GOT3 (cell line): ENCODE measurements around the gene C13orf46.

Experiments used
- DNase-seq: peaks from one replicate; lab custom pipeline; 2025; ENCODE audit warnings: mixed read lengths; lab: John Stamatoyannopoulos, UW

The C13orf46 gene

DNA sequence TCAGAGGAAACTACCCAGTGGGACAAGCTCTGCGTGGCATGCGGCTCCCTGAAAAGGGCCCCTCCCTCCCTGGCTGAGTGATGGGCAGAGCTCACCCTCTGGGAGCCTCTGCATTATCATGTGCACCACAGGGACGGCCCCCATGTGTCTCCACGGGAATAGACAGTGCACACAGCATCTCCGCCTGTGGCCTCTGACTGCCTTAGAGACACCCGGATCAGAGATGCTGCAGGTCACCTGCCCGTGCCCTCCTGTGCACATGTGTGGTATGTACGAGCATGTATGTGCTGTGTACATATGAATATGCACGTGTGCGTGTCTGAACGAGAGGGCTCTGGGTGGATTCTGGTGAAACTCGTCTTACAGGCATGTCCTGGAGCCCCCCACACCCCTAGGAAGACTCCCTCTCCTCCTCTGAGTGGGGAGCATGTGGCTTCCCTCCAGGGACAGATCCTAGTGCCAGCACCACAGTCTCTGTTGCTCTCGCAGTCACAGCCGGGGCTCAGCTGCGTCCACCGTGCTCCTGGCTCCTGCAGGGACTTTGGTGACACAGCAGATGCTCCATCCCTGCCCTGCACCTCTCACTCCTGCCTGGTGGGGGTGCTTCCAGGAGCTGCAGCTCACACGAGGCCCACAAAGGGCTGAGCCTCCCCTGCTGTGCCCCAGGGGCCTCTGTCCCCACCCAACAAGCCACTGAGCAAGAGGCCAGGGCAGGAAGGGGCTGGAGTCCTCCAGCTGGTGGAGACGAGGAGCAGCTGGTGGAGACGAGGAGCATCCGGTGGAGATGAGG, 19.6 kb downstream of the C13orf46 start:
- DNase-seq: no peak

DNA sequence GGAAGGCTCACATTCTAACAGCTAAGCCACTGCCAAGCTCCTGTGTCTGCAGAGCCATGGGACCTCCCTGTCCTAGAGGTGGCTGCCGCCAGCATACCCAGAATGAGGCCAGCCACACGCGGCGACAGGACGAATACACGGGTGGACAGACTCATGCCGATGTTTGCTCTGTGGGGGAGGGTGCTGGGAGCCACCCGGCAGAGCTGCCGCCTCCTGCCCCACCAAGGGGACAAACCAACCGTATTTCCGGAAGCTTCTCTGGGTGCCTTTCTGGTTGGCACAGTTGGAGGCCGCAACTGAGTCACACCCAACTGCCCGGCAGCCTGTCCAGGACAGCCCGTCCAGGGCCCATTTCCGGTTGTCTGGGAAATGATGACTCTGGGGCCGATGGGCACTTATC, 20.3 kb downstream of the C13orf46 start:
- no peak for DNase-seq

DNA sequence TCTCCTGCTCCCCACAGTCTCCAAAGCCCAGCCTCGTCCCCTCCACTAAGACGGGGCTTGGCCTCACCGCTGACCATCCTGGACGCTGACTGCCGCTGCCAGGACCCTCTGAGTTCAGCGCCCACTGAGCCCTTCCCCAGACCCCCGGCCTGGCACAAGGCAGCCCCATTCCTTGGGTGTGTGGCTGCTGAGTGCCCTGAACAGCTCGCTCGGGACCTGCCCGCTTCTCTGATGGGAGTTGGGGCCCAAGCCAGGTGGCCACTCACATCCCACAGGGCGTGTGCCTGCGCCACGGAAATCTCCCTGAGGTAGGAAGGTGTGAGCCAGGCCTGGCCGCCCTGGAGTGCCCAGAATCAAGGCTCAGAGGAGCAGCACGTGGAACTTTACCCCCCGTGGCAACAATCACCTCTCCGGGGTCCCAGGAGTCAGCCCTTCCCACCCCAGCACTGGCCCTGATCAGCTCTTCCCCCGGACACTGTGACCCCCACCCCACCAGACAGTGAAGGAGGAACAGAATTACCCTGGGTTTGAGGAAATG, 20.8 kb downstream of the C13orf46 start:
- no peak for DNase-seq

DNA sequence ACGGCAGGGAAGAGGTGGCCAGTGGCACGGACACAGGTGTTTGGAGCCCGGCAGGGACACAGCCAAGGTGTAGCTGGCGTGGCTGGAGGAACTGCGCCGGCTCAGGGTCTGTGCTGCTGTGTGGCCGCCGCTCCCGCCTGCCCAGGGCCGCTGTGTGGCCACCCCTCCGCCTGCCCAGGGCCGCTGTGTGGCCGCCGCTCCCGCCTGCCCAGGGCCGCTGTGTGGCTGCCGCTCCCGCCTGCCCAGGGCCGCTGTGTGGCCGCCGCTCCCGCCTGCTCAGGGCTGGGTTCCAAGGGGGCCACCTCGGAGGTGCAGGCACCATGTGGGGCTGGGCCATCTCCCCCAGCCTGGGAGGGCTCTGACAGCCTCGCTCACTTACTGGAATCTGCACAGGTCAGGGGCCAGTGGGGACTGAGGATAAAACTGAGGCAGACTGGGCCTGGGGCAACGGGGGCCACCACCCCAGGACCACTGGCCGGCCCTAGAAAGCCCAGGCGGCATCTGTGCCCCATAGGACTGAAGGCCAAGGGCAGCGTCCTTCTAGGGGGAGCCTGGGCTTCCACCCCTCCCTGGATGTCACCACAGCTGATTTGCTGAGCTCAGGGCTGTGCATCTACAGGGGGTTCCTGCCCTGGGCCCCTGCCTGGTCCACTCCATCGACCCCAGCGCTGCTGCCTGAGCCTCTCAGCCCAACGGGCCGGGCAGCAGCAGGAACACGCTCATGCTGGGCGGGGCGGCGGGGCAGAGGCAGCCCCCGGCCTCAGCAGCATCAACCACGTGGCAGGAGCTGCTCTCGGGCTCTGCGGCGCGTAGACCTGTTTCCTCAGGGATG, 21.5 kb downstream of the C13orf46 start:
- DNase-seq: no peak

DNA sequence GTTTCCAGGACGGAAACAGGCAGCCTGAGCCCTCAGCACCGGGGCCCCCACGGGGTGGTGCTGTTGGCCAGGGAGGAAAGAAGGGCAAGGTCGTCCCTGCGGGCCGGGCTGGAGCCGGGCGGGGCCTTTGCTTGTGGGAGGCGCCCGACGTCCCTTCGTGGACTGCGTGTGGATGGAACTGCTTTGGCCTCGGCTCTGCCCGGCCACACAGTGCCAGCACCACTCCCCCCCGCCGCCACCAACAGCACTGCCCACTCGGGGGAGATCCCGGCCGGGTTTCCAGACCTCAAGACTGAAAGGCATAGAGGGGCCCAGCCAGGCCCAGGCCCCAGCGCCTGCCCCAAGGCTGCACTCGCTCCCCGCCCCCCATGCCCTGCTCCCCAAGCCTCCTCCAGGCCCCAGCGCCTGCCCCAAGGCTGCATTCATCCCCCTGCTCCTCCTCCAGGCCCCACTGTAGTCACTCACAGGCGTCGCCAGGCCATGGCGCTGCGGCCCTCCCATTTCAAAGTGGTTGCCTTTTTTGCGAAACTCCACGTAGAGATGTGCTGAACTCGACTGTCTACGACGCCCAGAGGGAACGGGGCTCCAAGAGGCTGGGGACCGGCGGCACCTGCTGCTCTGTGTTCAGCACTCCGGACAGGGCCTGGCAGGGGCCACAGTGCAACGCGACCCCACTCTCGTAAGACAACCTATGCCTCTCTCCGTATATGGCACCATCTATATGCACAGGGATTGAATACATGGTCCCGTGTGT, 22.5 kb downstream of the C13orf46 start:
- DNase-seq: no peak

DNA sequence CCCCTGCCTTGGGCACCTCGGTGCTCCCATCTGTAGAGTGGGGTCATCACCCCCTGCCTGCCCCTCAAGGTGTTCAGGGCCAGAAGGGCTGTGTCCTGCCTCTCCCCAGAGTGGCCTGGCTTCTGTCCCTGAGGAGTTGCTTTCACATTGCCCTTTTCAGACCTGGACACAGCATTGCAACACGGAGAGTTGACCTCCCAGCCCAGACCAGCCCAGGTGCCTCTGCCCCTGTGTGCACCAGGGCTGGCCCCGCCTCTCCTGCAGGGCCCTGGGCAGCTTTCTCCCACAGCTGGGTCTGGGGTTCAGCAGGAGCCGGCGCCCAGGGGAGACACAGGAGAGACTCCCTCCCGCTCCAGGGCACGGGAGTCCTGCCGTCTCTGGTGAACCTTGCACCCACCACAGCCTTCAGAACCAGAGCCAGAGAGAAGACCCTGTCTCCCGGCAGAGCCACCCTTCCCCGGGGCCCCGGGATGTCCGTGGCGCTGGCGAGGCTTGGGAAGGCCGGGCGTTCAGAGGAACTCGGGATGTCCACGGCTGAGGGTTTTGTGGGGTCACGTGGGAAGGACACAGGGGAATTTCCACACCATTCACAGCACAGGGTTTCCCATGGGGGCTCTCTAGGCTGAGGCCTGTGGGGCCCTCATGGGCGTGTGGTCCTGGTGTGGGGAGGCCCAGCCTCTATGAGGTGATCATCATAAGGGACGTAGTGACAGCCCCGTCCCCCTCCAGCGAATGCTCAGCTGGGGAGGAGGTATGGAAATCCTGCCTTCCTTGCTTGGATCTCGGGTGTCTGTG, 23.2 kb downstream of the C13orf46 start:
- no peak for DNase-seq

DNA sequence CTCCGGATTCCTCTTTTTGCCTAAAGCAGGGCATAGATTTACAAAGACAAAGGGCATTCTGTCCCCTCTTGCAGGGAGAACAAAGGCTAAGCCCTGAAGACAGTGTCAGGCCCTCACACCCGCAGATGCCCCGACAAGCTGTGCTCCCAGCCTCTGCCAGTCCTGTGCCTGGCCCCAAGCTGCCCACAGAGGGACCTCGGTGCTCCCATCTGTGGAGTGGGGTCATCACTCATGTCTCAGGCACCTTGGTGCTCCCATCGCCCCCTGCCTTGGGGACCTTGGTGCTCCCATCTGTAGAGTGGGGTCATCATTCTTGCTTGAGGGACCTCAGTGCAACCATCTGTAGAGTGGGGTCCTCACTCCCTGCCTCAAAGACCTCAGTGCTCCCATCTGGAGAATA, 24.3 kb downstream of the C13orf46 start:
- DNase-seq: no peak

DNA sequence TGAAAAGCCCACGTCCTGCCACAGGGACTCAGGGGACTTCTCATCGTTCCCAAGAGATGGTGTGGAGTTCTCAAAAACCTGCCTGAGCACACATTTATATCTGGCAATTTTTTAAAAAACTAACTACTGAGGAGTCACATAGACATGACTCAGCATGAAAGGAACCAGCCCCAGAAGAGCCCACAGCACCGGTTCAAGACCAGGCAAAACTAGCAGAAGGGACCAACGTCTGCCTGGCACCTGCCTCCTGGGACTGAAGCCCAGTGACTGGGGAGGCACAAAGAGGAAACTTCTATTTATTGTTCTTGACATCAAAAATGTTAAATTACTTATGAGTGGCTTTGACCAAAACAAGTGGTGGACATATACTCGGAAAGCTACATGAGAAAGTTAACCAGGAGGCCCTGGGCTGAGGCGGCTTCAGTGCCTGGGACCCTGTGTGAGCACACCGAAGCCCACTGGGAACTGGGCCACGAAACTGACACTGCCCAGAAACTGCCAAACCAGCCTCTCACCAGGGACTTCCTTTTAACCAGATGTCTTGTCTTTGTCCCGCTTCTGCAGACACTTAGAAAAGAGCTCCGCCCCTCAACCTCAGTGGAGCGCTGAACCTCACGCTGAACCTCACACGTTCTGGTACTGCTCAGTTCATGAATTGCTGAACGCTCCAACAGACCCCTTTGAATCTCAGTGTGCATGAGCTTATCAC, 25.7 kb downstream of the C13orf46 start:
- DNase-seq: no peak

DNA sequence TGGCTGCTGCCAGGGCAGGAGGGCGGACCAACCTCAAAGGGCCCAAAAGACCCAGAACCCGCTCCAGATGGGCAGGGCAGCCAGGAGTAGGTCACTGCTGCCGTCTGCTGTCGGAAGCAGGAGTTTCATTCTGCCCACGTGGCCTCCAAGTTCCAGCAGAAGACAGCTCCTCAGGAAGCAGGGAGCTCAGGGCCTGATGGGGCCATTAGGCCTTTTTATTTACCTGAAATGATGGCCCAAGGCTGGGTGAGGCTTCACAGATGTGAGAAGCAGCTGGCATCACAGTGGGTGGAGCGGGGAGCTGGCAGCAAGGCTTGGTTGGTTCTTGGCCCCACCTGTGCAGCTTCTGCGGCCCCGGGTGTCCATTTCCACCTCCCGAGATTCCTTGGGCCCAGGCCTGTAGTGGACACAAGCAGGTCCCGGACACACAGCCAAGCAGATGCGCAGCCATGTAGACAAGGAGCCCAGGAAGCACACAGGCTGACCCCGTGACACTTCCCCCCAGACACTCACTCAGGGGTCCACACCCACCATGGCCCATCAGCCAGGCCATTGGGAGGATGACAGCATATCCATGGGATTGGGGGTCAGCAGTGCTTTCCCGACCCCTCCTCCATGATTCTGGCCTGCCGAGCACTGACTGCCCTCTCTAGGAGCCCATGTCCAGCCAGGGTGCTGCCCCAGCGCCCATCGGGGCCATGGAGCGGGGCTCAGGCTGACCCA, 26.4 kb downstream of the C13orf46 start:
- no peak for DNase-seq

DNA sequence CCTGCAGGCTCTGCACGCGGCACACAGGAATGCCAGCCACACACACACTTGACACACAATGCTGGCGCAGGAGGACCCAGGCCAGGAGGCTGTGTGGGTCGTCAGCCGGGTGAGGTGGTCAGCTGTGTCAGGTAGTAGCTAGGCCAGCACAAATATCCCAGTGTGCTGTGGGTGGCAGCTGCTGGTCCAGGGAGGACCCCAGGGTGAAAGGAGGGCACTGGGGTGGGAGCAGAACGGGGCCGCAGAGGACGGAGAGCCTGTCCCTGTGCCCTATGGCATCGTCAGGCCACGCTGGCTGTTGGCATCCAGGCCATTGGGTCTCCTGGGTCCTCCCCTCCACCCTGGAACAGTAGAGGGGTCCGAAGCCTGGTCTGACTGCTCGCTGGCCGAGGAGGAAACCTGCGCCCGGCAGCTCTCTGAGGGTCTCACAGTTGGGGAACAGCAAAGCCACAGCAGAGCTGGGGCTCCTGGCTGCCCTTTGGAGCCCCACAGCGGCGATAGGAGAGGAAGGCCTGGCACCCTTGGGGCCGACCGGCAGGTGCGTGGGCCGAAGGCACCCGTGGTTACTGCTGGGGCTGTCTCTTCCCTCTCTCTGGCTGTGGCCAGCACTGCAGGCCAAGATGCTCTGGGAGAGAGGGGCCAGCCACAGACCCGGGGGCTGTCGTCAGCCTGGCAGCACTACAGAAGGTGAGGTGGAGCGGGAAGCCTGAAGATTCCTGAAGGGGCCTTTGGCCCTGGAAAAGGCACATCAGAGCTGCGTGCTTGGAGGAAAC, 27.3 kb downstream of the C13orf46 start:
- DNase-seq: no peak

DNA sequence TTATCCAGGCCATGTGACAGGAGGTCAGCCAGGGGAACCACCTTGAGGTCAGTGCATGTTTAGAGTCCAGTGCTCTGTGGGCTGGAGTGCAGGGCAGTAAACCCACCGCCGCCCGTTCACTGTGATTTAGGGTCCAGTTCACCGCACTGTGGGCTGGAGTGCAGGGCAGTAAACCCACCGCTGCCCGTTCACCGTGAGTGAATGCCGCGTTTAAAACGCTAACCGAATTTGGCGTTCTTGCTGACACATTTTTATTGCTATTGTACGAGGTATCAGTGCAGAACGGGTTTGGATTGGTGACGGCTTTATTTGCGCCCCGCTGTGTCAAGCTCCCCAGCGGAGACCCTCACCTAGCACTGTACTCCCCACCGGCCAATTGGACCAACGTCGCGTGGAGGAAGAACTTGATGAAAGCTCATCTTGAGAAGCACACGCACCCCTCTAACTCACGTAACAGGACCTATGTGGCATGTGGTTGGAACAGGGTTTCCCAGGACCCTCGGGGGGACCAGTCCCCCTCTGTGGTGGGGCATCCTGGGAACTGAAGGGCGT, 27.9 kb downstream of the C13orf46 start:
- DNase-seq: no peak

DNA sequence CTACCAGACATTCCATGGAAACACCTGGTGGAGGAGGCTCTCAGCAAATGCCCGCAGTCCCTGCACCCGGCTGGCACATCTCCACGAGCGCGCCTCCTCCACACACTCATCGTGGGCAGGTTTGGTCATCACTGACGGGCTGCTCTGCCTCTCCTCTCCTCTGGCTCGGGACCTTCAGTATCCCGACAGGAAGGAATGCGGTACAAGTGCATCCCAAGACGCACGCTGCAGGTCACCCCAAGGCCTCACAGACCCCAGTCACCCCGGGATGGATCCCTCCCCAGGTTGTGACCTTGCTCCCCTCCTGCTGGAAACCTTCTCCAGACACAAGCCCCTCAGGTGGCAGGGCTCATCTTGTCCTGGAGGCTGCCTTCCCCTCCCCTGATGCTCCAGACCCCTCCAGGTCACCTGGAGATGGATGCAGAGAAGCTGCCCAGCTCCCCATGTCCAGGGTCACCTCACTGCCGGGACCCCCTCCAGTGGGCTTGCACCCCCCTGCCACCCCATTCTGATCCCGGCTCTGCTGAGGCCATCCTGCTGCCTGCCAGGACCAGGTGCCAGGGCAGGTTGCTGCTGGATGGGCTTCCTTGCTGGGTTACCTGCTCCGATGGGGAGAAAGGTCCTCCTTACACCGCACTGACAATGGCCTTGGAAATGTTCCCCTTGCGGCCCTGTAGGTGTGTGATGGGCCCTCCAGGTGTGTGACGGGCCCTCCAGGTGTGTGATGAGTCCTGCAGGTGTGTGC, 29.9 kb downstream of the C13orf46 start:
- no peak for DNase-seq

DNA sequence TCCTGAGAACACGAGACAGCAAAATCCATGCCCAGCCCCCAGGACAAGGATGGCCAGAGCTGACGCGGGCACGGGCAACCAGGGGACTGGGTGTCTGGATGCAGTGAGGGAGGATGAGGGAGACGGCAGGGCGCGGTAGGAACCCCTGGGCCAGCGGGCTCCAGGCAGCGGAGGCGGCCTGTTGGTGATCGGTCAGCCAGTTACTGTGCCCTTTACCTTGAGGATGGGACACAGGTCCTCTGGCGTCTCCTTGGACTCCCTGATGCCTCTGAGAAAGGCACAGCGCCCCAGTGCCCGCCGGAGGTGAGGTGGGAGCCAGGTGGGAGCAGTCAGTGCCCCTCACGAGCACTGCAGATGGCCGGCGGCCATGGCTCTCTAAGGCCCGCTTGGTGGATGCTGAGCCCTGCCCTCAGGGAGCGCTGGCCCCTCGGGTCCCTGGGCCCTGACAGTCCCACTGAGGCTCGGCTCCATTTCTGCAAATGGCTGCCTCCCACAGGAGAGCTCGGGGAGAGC, 31.2 kb downstream of the C13orf46 start:
- no peak for DNase-seq

DNA sequence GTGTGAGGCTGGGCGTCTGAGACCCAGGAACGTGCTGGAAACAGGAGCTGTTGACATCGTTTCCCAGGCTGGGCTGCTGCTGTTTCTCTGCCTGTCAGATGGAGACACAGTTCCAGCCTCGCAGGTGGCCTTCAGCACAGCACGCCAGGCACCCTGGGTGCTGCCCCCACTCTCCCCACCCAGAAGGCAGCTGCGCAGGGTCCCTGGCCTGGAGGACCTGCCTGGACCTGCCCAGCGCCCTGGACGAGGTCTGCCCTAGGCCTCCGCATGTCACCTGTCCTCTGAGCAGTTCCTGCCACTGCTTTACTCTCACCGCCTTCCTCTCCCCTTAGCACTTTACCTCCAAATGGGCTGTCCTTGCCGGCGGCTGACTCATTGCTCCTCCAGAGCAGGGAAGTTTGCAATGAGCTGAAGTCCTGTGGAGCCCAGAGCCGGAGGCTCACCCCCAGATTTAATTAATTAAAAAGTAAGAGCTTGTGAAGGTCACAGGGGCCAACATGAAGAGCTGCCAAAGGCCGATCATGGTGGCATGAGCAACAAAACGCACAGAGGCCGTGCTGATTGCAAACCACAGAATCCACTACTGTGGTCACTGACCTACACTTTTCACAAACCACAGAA, 32.2 kb downstream of the C13orf46 start:
- DNase-seq: no peak

DNA sequence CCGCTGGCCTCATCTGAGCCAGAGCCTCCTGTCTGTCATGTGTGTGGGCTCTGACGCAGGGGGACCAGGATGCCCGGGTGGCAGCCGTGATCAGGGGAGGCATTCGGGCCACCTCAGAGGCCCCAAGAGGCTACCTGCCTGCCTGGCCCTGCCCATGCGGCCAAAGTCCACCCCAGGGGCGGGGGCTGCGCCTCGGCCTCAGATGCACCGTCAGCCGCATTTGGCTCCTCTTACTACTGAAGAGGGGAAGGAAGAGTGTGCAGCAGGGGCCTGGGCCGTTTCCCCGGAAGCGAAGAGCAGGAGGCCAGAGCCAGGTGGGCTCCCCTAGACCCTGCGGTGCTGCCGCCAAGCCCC, 34.0 kb downstream of the C13orf46 start:
- no peak for DNase-seq

DNA sequence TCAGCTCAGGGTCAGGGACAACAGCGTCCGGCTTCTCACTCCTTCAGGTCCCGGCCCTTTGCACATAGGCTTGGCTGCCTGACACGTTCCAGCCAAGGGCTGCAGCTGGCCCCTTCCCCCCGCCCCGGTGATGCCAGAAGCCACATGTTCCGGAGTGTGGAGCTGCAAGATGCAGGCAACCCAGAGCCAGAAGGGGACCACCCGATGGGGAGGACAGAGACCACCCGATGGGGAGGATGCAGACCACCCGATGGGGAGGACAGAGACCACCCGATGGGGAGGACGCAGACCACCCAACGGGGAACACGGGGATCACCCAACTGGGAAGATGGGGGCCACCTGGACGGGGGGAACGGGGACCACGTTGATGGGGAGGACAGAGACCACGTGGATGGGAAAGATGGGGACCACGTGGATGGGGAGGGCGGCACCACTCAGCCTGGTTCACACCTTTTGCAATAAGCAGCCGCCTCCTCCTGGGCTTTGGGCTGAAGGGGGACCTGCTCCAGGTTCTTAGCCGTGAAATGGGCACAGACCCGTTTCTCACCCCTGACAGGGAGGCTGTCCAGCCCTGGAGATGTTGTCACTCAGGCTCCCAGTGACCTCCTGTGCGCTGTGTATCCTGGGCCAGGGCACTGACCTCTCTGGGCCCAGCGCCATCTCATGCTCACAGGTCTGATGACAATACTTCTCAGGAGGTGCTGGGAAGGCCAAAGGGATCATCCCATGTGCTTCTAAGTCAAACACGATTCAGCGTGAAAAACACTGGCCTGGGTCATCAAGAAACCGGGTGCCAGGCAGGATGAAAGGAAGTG, 34.5 kb downstream of the C13orf46 start:
- no peak for DNase-seq

DNA sequence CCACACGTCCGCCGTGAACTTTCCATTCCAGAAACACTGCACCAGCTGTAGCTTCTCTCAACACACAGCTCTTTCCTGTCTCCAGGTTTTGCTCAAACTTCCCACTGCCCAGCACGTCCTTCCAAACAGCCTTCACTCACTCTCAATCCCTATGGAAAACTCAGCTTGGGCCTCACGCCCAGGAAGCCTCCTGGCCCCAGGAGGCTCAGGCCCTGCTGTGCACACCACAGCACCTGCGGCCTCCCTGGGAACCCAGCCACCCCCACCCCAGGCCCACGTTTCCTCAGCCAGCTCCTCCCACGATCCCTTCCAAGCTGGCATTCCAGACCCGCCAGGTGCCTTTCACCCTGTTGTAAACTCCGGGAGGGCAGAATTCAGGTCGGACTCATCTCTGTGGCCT, 35.2 kb downstream of the C13orf46 start:
- no peak for DNase-seq
